ENCODE data around the gene RAI2. TPM values are rescaled to one million over a fixed set of nuclear protein-coding genes. Genes with fewer than 3 reads are reported as not detected.

The RAI2 gene
- total RNA-seq, 1 donor: 0.36 TPM

DNA sequence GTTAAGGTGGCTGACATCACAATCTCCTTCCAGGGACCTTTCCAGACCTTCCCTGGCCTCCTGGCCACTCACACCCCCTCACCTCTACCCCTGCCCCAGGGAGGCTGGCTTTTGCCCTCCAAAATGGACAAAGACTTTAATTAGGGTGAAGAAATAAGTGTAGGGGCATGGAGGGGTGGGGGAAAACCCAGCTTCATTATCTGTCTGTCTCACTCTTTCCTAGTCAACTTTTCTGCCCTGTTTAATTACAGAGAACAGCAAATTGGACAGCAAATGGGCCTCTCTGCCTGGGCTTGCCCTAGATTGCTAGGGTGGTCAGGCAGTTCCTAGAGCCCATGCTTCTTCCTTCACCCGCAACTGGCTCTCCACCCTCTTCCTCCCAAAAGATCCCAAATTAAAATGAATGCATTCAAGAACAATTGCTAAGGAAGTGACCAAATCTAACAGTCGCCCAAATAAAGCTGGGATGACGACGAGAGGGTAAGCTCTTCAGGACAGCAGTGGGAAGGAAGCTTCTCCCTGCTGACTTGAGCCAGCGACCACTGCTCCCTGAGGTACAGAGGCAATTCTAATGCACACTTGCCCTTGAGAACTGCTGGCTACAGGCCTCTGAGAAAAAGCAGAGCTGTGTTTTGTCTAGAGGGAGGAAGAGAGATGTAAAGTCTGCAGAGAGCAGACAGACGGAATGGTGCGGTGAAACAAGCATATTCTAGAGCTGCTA lies 12.4 kb downstream of the RAI2 start:
- Histone ChIP-seq H3K27me3 (ENCODE audit: insufficient read depth, low read length) (peaks cover 8% of the 10 kb centered on the region), H3K4me3 (ENCODE audit: insufficient read depth, low read length) (no peak overlapping the region), H3K79me2 (ENCODE audit: insufficient read depth, low read length) (no peaks in the 10 kb centered on the region), H3K4me2 (ENCODE audit: insufficient read depth, low read length) (no peak overlapping the region), H3K36me3 (ENCODE audit: insufficient read depth, low read length) (no peaks in the 10 kb centered on the region), H3K9me3 (ENCODE audit: low read depth, low read length) (no peaks in the 10 kb centered on the region), H4K20me1 (ENCODE audit: insufficient read depth, low read length) (no peaks in the 10 kb centered on the region), H3K27ac (ENCODE audit: low read depth, low read length) (no peak overlapping the region), H2AFZ (ENCODE audit: low read length) (no peak overlapping the region), H3K4me1 (ENCODE audit: insufficient read depth, low read length) (no peaks in the 10 kb centered on the region)
- TF ChIP-seq, protein P1, sequence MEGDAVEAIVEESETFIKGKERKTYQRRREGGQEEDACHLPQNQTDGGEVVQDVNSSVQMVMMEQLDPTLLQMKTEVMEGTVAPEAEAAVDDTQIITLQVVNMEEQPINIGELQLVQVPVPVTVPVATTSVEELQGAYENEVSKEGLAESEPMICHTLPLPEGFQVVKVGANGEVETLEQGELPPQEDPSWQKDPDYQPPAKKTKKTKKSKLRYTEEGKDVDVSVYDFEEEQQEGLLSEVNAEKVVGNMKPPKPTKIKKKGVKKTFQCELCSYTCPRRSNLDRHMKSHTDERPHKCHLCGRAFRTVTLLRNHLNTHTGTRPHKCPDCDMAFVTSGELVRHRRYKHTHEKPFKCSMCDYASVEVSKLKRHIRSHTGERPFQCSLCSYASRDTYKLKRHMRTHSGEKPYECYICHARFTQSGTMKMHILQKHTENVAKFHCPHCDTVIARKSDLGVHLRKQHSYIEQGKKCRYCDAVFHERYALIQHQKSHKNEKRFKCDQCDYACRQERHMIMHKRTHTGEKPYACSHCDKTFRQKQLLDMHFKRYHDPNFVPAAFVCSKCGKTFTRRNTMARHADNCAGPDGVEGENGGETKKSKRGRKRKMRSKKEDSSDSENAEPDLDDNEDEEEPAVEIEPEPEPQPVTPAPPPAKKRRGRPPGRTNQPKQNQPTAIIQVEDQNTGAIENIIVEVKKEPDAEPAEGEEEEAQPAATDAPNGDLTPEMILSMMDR (IDR thresholded peaks at IDR 0.05; ENCODE audit: extremely low read depth, low read depth, low read length): no peak
- no peak for DNase-seq (ENCODE audit: insufficient read length, low spot score, missing footprints)

DNA sequence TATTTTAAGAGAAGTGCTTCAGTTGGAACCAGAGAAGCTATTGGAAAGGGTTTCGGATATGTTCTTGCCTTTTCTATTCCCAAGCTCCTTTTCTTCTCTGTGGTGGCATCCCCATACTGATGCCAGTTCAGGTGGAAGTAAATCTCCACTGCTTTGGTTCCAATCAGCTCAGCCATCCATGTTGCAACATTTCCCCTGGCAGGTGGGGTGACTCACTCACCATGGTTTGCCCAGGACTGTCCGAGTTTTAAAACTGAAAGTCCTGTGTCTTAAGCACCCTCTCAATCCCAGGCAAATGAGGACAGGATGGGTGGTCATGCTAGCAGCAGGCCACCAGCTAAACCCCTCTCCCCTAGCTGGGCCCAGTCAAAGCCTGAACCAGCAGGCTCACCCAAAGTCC lies 15.1 kb downstream of the RAI2 start:
- Histone ChIP-seq H3K4me1 (ENCODE audit: insufficient read depth, low read length) (no peaks in the 10 kb centered on the region), H3K27me3 (ENCODE audit: insufficient read depth, low read length) (peaks cover 10% of the 10 kb centered on the region), H3K4me3 (ENCODE audit: insufficient read depth, low read length) (no peak overlapping the region), H4K20me1 (ENCODE audit: insufficient read depth, low read length) (no peaks in the 10 kb centered on the region), H3K4me2 (ENCODE audit: insufficient read depth, low read length) (no peak overlapping the region), H3K27ac (ENCODE audit: low read depth, low read length) (no peak overlapping the region), H2AFZ (ENCODE audit: low read length) (no peak overlapping the region), H3K79me2 (ENCODE audit: insufficient read depth, low read length) (no peaks in the 10 kb centered on the region), H3K36me3 (ENCODE audit: insufficient read depth, low read length) (no peaks in the 10 kb centered on the region), H3K9me3 (ENCODE audit: low read depth, low read length) (no peaks in the 10 kb centered on the region)
- DNase-seq (ENCODE audit: insufficient read length, low spot score, missing footprints): no peak
- TF ChIP-seq, protein P1 (IDR thresholded peaks at IDR 0.05; ENCODE audit: extremely low read depth, low read depth, low read length): no peak

DNA sequence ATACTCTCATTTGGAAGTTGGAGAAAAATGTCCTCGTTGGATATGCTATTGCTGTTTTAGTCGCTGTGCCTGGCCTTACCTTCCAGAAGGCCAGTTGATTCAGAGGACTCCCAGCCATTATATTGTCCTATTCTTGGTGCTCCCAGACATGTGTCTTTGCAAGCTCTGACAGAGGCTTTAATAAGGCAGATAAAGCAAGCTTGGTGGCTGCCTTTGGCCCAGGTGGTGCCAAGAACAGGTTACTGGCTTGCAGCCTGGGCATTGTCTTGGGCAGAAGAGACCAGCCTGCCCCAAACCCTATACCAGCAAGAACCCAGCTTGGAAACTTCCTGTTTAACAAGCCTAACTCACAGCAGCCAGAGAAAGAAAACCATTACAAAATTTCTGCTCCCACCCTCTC lies 16.9 kb downstream of the RAI2 start:
- Histone ChIP-seq H3K27me3 (ENCODE audit: insufficient read depth, low read length) (peaks cover 3% of the 10 kb centered on the region), H3K79me2 (ENCODE audit: insufficient read depth, low read length) (no peaks in the 10 kb centered on the region), H3K4me3 (ENCODE audit: insufficient read depth, low read length) (no peak overlapping the region), H2AFZ (ENCODE audit: low read length) (no peak overlapping the region), H3K36me3 (ENCODE audit: insufficient read depth, low read length) (no peaks in the 10 kb centered on the region), H3K4me2 (ENCODE audit: insufficient read depth, low read length) (no peak overlapping the region), H3K4me1 (ENCODE audit: insufficient read depth, low read length) (no peaks in the 10 kb centered on the region), H3K9me3 (ENCODE audit: low read depth, low read length) (no peaks in the 10 kb centered on the region), H3K27ac (ENCODE audit: low read depth, low read length) (no peak overlapping the region), H4K20me1 (ENCODE audit: insufficient read depth, low read length) (no peaks in the 10 kb centered on the region)
- DNase-seq (ENCODE audit: insufficient read length, low spot score, missing footprints): no peak
- TF ChIP-seq, protein P1 (IDR thresholded peaks at IDR 0.05; ENCODE audit: extremely low read depth, low read depth, low read length): no peak

DNA sequence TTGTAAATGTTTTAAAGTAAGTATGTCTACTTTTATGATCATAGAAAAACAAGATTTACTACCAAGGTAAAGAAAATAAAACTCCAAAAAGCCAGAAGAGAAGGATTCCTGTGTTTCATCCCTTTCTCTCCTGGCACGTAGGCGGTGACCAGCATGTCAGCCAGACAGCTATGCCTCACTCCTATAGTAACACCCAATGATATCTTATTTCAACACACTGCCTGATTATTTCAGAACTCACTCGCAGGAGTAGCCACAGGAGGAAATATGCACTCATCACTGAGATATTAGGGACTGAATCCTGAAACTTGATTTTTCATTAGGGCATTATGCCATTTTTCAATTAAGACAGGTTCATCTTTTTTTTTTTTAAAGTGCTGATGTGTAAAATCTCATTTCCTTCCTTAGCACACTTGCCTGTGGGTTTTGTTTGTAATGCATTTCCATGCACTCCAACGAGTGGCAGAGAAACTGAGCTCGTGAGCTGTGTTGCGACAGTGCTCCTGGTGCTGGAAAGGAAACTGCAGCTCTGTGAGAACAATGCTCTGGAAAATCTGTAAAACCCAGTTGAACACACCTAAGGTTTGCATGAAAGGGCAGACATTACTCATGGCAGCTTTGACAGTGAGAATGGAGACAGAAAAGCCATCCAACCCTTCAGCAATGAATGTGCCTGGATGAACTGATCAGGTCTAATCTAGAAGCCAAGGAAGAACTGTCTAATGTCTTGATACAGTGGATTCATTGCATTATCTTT lies 18.2 kb downstream of the RAI2 start:
- Histone ChIP-seq H3K9me3 (ENCODE audit: low read depth, low read length) (no peaks in the 10 kb centered on the region), H3K27ac (ENCODE audit: low read depth, low read length) (no peak overlapping the region), H2AFZ (ENCODE audit: low read length) (no peak overlapping the region), H3K79me2 (ENCODE audit: insufficient read depth, low read length) (no peaks in the 10 kb centered on the region), H3K4me1 (ENCODE audit: insufficient read depth, low read length) (no peaks in the 10 kb centered on the region), H3K4me3 (ENCODE audit: insufficient read depth, low read length) (no peak overlapping the region), H3K4me2 (ENCODE audit: insufficient read depth, low read length) (no peak overlapping the region), H3K27me3 (ENCODE audit: insufficient read depth, low read length) (peaks cover 3% of the 10 kb centered on the region), H4K20me1 (ENCODE audit: insufficient read depth, low read length) (no peaks in the 10 kb centered on the region), H3K36me3 (ENCODE audit: insufficient read depth, low read length) (no peaks in the 10 kb centered on the region)
- TF ChIP-seq, protein P1 (IDR thresholded peaks at IDR 0.05; ENCODE audit: extremely low read depth, low read depth, low read length): no peak
- DNase-seq (ENCODE audit: insufficient read length, low spot score, missing footprints): no peak

Data from osteoblast (primary cell).